ENCODE results near the gene ZNF775.

GRCh38 chr7:150435390-150436073 is 56.4 kb downstream of the ZNF775 start:
- TF ChIP-seq CTCF (IDR thresholded peaks at IDR 0.05) (no peak), POLR2A (IDR thresholded peaks at IDR 0.05) (no peak)

Measured in right lobe of liver (tissue), 4 donors.